Smooth muscle cell (in vitro differentiated cells): Measurements from ENCODE around the gene MAPK7. TPM values are rescaled to one million over a fixed set of nuclear protein-coding genes. Genes with fewer than 3 reads are reported as not detected.

Experiments used
- DNase-seq: peaks from one replicate; lab custom pipeline; 2025; ENCODE audit not compliant: unreplicated experiment; lab: John Stamatoyannopoulos, UW
- H2AFZ ChIP-seq: fragments of 200-600 bp; sonication (generic); 2 replicates; pipeline ENCODE4 v1.6.0; 2016; ENCODE audit warnings: antibody characterized with exemption, low read depth, mild to moderate bottlenecking
- H3F3A ChIP-seq: fragments of 200-600 bp; sonication (generic); 2 replicates; pipeline ENCODE4 v1.6.0; 2017; ENCODE audit warnings: antibody characterized with exemption, low read depth
- H3K27ac ChIP-seq: fragments of 200-600 bp; sonication (generic); 2 replicates; pipeline ENCODE4 v1.5.1; 2016; ENCODE audit warnings: low read depth, mild to moderate bottlenecking
- H3K27me3 ChIP-seq: fragments of 200-600 bp; sonication (generic); 2 replicates; pipeline ENCODE4 v1.6.1; 2016; ENCODE audit warnings: low read depth, mild to moderate bottlenecking
- H3K36me3 ChIP-seq: fragments of 200-600 bp; sonication (generic); 2 replicates; pipeline ENCODE4 v1.5.1; 2016; ENCODE audit warnings: low read depth
- H3K4me1 ChIP-seq: fragments of 200-600 bp; sonication (generic); 2 replicates; pipeline ENCODE4 v1.5.1; 2016; ENCODE audit warnings: low read depth
- H3K4me2 ChIP-seq: fragments of 200-600 bp; sonication (generic); 2 replicates; pipeline ENCODE4 v1.6.0; 2016; ENCODE audit warnings: mild to moderate bottlenecking
- H3K4me3 ChIP-seq: fragments of 200-600 bp; sonication (generic); 2 replicates; pipeline ENCODE4 v1.5.1; 2016; ENCODE audit warnings: mild to moderate bottlenecking
- H3K79me2 ChIP-seq: fragments of 200-600 bp; sonication (generic); 2 replicates; pipeline ENCODE4 v1.6.0; 2016; ENCODE audit warnings: low read depth, mild to moderate bottlenecking
- H3K9ac ChIP-seq: fragments of 200-600 bp; sonication (generic); 2 replicates; pipeline ENCODE4 v1.6.0; 2016; ENCODE audit warnings: low read depth
- H3K9me3 ChIP-seq: fragments of 200-600 bp; sonication (generic); replicated peaks from 2 replicates; pipeline ENCODE4 v1.5.1; 2016; ENCODE audit warnings: low read depth
- H4K20me1 ChIP-seq: fragments of 200-600 bp; sonication (generic); 2 replicates; pipeline ENCODE4 v1.6.0; 2016; ENCODE audit warnings: low read depth
- CTCF ChIP-seq: fragments of 200-600 bp; sonication (generic); IDR thresholded peaks from 2 replicates; pipeline ENCODE4 v1.5.1; 2017; ENCODE audit warnings: borderline replicate concordance, mild to moderate bottlenecking, antibody characterized with exemption; ENCODE audit not compliant: insufficient read depth, poor library complexity, severe bottlenecking
- WGBS: methylation state at CpG from one replicate; pipeline ENCODE4 v1.1.7; 2016; ENCODE audit warnings: low lambda C conversion rate; 5-methylcytosine and 5-hydroxymethylcytosine counted together
- microRNA counts: library from miRNA; unstranded; fragments of <30 nt; microRNA quantifications from one replicate; lab custom pipeline; 2016
- microRNA-seq: library from miRNA; unstranded; fragments of <30 nt; microRNA quantifications from one replicate; pipeline ENCODE4, GENCODE V29; 2016; ENCODE audit warnings: borderline number of aligned reads
- polyA plus RNA-seq: library from polyadenylated mRNA; unstranded; fragments of >200 nt; fragmentation: Nextera tagmentation; extraction: Ambion mirVana; gene quantifications from 2 replicates; pipeline ENCODE4 v1.2.1, GENCODE V29; 2016
- small RNA-seq: library from RNA; depleted of rRNA; stranded (forward); fragments of <200 nt; gene quantifications from one replicate; pipeline ENCODE3, GENCODE V24; 2014
- total RNA-seq: library from RNA; depleted of rRNA; stranded (reverse); fragments of >200 nt; gene quantifications from 2 replicates; pipeline ENCODE4 v1.2.3, GENCODE V29; 2014

Gene MAPK7
- total and polyA plus RNA-seq, 2 experiments from 2014 or later = 9.1 to 36.3 TPM

DNA sequence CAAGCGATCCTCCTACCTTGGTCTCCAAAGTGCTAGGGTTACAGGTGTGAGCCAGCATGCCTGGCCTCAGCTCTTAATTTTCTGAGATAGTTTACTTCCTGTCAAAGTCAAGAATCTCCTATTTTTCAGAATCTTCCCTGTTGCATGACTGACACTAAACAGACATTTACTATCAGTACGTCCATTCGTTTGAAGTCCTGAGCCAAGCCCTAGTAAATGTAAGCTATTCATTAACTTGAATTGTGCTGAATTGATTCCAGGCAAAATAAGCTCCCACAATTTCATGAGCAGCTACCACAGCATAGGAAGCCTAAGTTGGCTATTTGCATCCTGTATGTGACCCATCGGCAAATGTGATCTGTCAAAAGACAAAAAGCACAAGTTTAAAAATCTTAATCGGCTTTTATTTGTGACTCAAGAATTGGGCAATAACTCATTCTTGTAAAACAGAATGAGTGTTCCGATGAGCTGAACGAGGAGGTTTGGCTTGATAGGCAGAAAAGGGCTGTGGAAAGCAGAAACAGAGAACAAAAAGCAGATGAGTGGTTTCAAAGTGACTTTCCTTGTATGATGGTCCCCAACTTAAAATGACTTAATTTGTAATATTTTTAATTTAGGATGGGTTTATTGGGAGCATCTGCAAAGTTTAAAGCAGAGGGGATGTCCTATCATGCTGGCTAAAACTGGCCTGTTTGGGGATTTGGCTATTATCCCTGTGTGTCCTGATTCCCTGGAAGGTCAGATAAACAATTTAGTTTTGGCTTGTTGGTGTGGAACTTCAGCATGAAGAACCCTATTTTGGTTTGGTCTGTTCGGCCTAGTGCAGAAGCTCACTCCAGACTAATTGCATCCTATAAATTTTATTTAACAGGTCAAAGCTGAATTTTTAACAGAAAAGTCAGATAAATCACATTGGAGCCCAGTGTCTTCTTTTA is 46.9 kb downstream of the MAPK7 start:
- Histone ChIP-seq H2AFZ (no peak overlapping the region), H4K20me1 (no peaks in the 10 kb centered on the region), H3K9me3 (no peaks in the 10 kb centered on the region), H3F3A (peaks cover 6% of the 10 kb centered on the region), H3K27ac (no peak overlapping the region), H3K4me1 (no peaks in the 10 kb centered on the region), H3K4me2 (peak overlapping the region; percentile 60), H3K36me3 (no peaks in the 10 kb centered on the region), H3K4me3 (peak overlapping the region; percentile 4), H3K79me2 (no peaks in the 10 kb centered on the region), H3K9ac (no peak overlapping the region), H3K27me3 (no peaks in the 10 kb centered on the region)
- DNase-seq = no peak
- 27% methylated on average over 8 of the region's 8 CpGs for WGBS
- no peak for TF ChIP-seq CTCF

DNA sequence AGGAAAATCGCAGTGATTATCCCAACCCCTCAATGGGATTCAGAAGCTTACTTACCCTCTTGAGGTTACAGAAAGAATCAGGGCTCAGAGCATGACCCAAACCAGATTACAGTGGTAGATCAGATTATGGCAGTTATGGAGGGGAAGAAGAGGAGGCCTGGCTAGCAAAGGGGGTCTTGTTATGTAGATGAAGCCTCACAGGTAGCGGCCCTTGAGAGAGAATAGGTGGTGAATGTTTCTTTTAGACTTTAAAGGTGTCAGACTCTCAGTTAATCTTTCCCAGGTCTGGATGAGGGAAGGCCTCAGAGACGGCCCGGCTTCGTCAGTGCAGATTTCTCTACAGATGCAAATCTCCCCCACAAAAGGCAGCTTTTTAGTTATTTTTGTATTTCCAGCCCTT is 48.3 kb downstream of the MAPK7 start:
- WGBS = 88% methylated on average over 5 of the region's 5 CpGs
- peaks cover 5% of the 10 kb centered on the region for H3K4me1 ChIP-seq

GRCh38 chr17:19431691-19432090 is 53.4 kb downstream of the MAPK7 start:
- H2AFZ ChIP-seq = no peak overlapping the region
- no peaks in the 10 kb centered on the region for H3K27me3 ChIP-seq
- H3K9me3 ChIP-seq = no peaks in the 10 kb centered on the region
- no peak overlapping the region for H3K27ac ChIP-seq
- no peak for TF ChIP-seq CTCF
- no peak overlapping the region for H3K4me2 ChIP-seq
- no peak for DNase-seq
- 98% methylated on average over 3 of the region's 3 CpGs for WGBS
- H4K20me1 ChIP-seq = no peaks in the 10 kb centered on the region
- no peaks in the 10 kb centered on the region for H3K36me3 ChIP-seq
- H3K9ac ChIP-seq = no peak overlapping the region
- H3F3A ChIP-seq = no peaks in the 10 kb centered on the region
- H3K79me2 ChIP-seq = no peaks in the 10 kb centered on the region
- H3K4me3 ChIP-seq = no peak overlapping the region
- H3K4me1 ChIP-seq = peaks cover 34% of the 10 kb centered on the region

More for the DNA sequence above, 48.3 kb downstream of the MAPK7 start:
- Histone ChIP-seq H3K79me2 (no peaks in the 10 kb centered on the region), H3K9me3 (no peaks in the 10 kb centered on the region), H4K20me1 (no peaks in the 10 kb centered on the region), H3K9ac (no peak overlapping the region), H3F3A (peaks cover 6% of the 10 kb centered on the region), H3K27ac (no peak overlapping the region), H3K36me3 (no peaks in the 10 kb centered on the region), H3K4me3 (no peak overlapping the region), H3K27me3 (no peaks in the 10 kb centered on the region), H2AFZ (no peak overlapping the region), H3K4me2 (no peak overlapping the region)
- no peak for DNase-seq
- TF ChIP-seq CTCF = no peak

MicroRNAs within 50 kb of the gene (microRNA counts, 767-probe panel; counts per million panel counts)
- microRNA hsa-miR-1180 (lab: Ali Mortazavi, UCI) = 7,155 counts per million, percentile 42 among the panel's probes with 10 or more counts

Small RNAs within 50 kb of the gene (microRNA-seq; reads per million reads assigned to microRNA genes)
- 2,974 reads per million, percentile 86 among the genes with 10 or more reads in this experiment for gene MIR1180

Small RNAs within 50 kb of the gene (small RNA-seq; reads per million reads assigned to genes)
- gene MIR1180 (5.8 reads per million, percentile 67 among the genes with 10 or more reads in this experiment), gene RF00537 (not detected)

Other genes starting within 250 kb of the MAPK7 start
- gene EPN2, start 141.1 kb upstream of the MAPK7 start, total RNA-seq = 27.6 and 35.4 TPM in 2 replicates
- 46.7 and 61.2 TPM in 2 replicates for gene EPN2, start 141.1 kb upstream of the MAPK7 start, polyA plus RNA-seq
- gene B9D1, start 15.8 kb upstream of the MAPK7 start, total RNA-seq = 21.6 and 21.9 TPM in 2 replicates
- gene B9D1, start 15.8 kb upstream of the MAPK7 start, polyA plus RNA-seq = 30.0 and 45.5 TPM in 2 replicates
- gene MFAP4, start 8.7 kb downstream of the MAPK7 start, total RNA-seq = 580 and 618 TPM in 2 replicates
- 960 and 1,738 TPM in 2 replicates for gene MFAP4, start 8.7 kb downstream of the MAPK7 start, polyA plus RNA-seq
- gene RNF112, start 32.7 kb downstream of the MAPK7 start, total RNA-seq = 4.6 and 7.4 TPM in 2 replicates
- 3.5 and 7.2 TPM in 2 replicates for gene RNF112, start 32.7 kb downstream of the MAPK7 start, polyA plus RNA-seq
- gene SLC47A1, start 155.4 kb downstream of the MAPK7 start, total RNA-seq = 2.5 and 3.0 TPM in 2 replicates
- 0.39 TPM in 1 of 2 replicates, not detected in the other for gene SLC47A1, start 155.4 kb downstream of the MAPK7 start, polyA plus RNA-seq